SK-N-SH treated with all-trans-retinoic acid at 6 μM for 48 hours (cell line): Measurements from ENCODE around the gene SLC22A6.

Source experiments
- ATAC-seq: fragments of 200-7000 bp; cut with Tn5 transposase; 3 replicates; pipeline ENCODE4 v1.9.1; 2020; ENCODE audit warnings: mild to moderate bottlenecking, moderate library complexity
- ARNTL ChIP-seq: fragments of 450-650 bp; formaldehyde crosslinking; IDR thresholded peaks from 2 replicates; pipeline ENCODE4 v1.5.0; 2020; ENCODE audit warnings: low read depth, mild to moderate bottlenecking, moderate library complexity, borderline replicate concordance
- BACH2 ChIP-seq: fragments of 250-450 bp; sonication (Bioruptor Pico); IDR thresholded peaks from 2 replicates; pipeline ENCODE4 v1.9.0; 2021; ENCODE audit warnings: mild to moderate bottlenecking, borderline replicate concordance
- CSDC2 ChIP-seq: fragments of 250-450 bp; sonication (Bioruptor Pico); IDR thresholded peaks from 2 replicates; pipeline ENCODE4 v1.5.0; 2020; ENCODE audit warnings: mild to moderate bottlenecking, moderate library complexity
- CSRNP3 ChIP-seq: fragments of 250-450 bp; sonication (Bioruptor Pico); IDR thresholded peaks from 2 replicates; pipeline ENCODE4 v1.5.1; 2021; ENCODE audit warnings: mild to moderate bottlenecking, moderate library complexity
- ESRRG ChIP-seq: fragments of 250-450 bp; sonication (Bioruptor Pico); IDR thresholded peaks from 2 replicates; pipeline ENCODE4 v1.6.1; 2021; ENCODE audit warnings: mild to moderate bottlenecking
- GLIS3 ChIP-seq: fragments of 250-450 bp; sonication (Bioruptor Pico); IDR thresholded peaks from 2 replicates; pipeline ENCODE4 v1.5.0; 2020; ENCODE audit warnings: mild to moderate bottlenecking, moderate library complexity
- ISL1 ChIP-seq: fragments of 250-450 bp; sonication (Bioruptor Pico); IDR thresholded peaks from 2 replicates; pipeline ENCODE4 v2.1.2; 2022; ENCODE audit warnings: mild to moderate bottlenecking, moderate library complexity
- OSR1 ChIP-seq: fragments of 250-450 bp; sonication (Bioruptor Pico); IDR thresholded peaks from 2 replicates; pipeline ENCODE4 v1.8.0; 2022; ENCODE audit warnings: moderate library complexity, mild to moderate bottlenecking, inconsistent platforms
- POU6F1 ChIP-seq: fragments of 250-450 bp; sonication (Bioruptor Pico); IDR thresholded peaks from 2 replicates; pipeline ENCODE4 v1.8.0; 2021; ENCODE audit warnings: low read depth, mild to moderate bottlenecking, moderate library complexity, borderline replicate concordance
- PPARA ChIP-seq: fragments of 250-450 bp; sonication (Bioruptor Pico); IDR thresholded peaks from 2 replicates; pipeline ENCODE4 v1.5.0; 2020; ENCODE audit warnings: mild to moderate bottlenecking, borderline replicate concordance
- RARB ChIP-seq: fragments of 250-450 bp; sonication (Bioruptor Pico); IDR thresholded peaks from 2 replicates; pipeline ENCODE4 v1.8.0; 2021; ENCODE audit warnings: mild to moderate bottlenecking, moderate library complexity
- SNAI2 ChIP-seq: fragments of 250-450 bp; sonication (Bioruptor Pico); IDR thresholded peaks from 2 replicates; pipeline ENCODE4 v1.5.0; 2020; ENCODE audit warnings: mild to moderate bottlenecking, moderate library complexity
- TCF4 ChIP-seq: fragments of 250-450 bp; sonication (Bioruptor Pico); IDR thresholded peaks from 2 replicates; pipeline ENCODE4 v1.8.0; 2021; ENCODE audit warnings: mild to moderate bottlenecking, moderate library complexity, borderline replicate concordance
- TOX ChIP-seq: fragments of 250-450 bp; sonication (Bioruptor Pico); IDR thresholded peaks from 2 replicates; pipeline ENCODE4 v1.8.0; 2021; ENCODE audit warnings: mild to moderate bottlenecking, moderate library complexity, borderline replicate concordance
- TSHZ2 ChIP-seq: fragments of 250-450 bp; sonication (Bioruptor Pico); IDR thresholded peaks from 2 replicates; pipeline ENCODE4 v1.5.0; 2020; ENCODE audit warnings: mild to moderate bottlenecking, moderate library complexity
- ZC3H10 ChIP-seq: fragments of 250-450 bp; sonication (Bioruptor Pico); IDR thresholded peaks from 2 replicates; pipeline ENCODE4 v1.5.1; 2021; ENCODE audit warnings: mild to moderate bottlenecking, moderate library complexity
- ZFP3 ChIP-seq: fragments of 250-450 bp; sonication (Bioruptor Pico); IDR thresholded peaks from 2 replicates; pipeline ENCODE4 v1.5.0; 2020; ENCODE audit warnings: mild to moderate bottlenecking, moderate library complexity
- ZFP30 ChIP-seq: fragments of 450-650 bp; formaldehyde crosslinking; IDR thresholded peaks from 2 replicates; pipeline ENCODE4 v1.5.0; 2022; ENCODE audit warnings: mild to moderate bottlenecking, moderate library complexity
- ZNF565 ChIP-seq: fragments of 450-650 bp; formaldehyde crosslinking; conservative IDR thresholded peaks from 2 replicates; pipeline ENCODE4 v1.5.0; 2020; ENCODE audit warnings: low read depth, mild to moderate bottlenecking, moderate library complexity
- ZNF70 ChIP-seq: fragments of 450-650 bp; formaldehyde crosslinking; IDR thresholded peaks from 2 replicates; pipeline ENCODE4 v1.5.0; 2020; ENCODE audit warnings: mild to moderate bottlenecking, moderate library complexity
- ZNF8 ChIP-seq: fragments of 450-650 bp; formaldehyde crosslinking; IDR thresholded peaks from 2 replicates; pipeline ENCODE4 v1.5.0; 2020; ENCODE audit warnings: mild to moderate bottlenecking, moderate library complexity

SLC22A6 gene

GRCh38 chr11:62961017-62961570 is 23.7 kb downstream of the SLC22A6 start:
- ATAC-seq = no peak
- TF ChIP-seq OSR1 (CRISPR knock-in tag) = no peak
- no peak for TF ChIP-seq ZC3H10 (CRISPR knock-in tag)
- TF ChIP-seq ISL1 (CRISPR knock-in tag) = no peak
- no peak for TF ChIP-seq ZNF8 (CRISPR knock-in tag)
- no peak for TF ChIP-seq ZNF70 (CRISPR knock-in tag)
- TF ChIP-seq TOX (CRISPR knock-in tag) = no peak
- no peak for TF ChIP-seq GLIS3 (CRISPR knock-in tag)
- no peak for TF ChIP-seq RARB
- TF ChIP-seq ZFP3 = no peak
- no peak for TF ChIP-seq BACH2 (CRISPR knock-in tag)
- TF ChIP-seq POU6F1 (CRISPR knock-in tag) = no peak
- no peak for TF ChIP-seq ESRRG (CRISPR knock-in tag)
- TF ChIP-seq CSDC2 = no peak
- no peak for TF ChIP-seq TSHZ2 (CRISPR knock-in tag)
- TF ChIP-seq TCF4 = no peak
- no peak for TF ChIP-seq ARNTL
- no peak for TF ChIP-seq PPARA (CRISPR knock-in tag)
- no peak for TF ChIP-seq ZFP30 (CRISPR knock-in tag)
- TF ChIP-seq ZNF565 (CRISPR knock-in tag) = no peak
- TF ChIP-seq, all 23 proteins: peak for 0

GRCh38 chr11:62959422-62959980 is 25.3 kb downstream of the SLC22A6 start:
- TF ChIP-seq CSDC2 (no peak), RARB (no peak), SNAI2 (no peak), CSRNP3 (no peak), ESRRG (CRISPR knock-in tag) (no peak), POU6F1 (CRISPR knock-in tag) (no peak), TOX (CRISPR knock-in tag) (no peak), TSHZ2 (CRISPR knock-in tag) (no peak), ZC3H10 (CRISPR knock-in tag) (no peak), ISL1 (CRISPR knock-in tag) (no peak), BACH2 (CRISPR knock-in tag) (no peak)
- TF ChIP-seq, all 23 proteins: peak for 0
- ATAC-seq = no peak
